NCI-H1092 (cell line): Measurements from ENCODE around the gene CNDP1.

Source experiments
- DNase-seq: peaks from one replicate; lab custom pipeline; 2025; lab: John Stamatoyannopoulos, UW

Gene CNDP1

DNA sequence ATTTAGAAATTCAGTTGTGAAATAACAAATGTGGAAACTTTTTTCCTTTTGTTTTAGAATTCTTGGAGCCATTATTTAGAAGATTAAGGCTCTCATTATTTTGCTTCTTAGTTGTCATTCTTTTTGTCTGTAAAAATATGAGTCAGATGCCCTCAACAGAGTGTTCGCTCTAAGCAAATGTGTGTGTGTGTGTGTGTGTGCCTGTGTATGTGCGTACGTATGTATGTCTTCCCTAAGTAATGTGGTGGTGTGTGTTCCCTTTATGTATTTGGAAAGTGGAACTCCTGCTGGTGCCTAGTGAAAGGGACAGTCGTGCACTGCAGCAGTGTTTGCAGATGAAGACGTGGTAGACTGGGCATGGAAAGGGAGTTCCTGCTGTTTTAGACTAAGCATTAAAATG lies 90.9 kb downstream of the CNDP1 start:
- no peak for DNase-seq

DNA sequence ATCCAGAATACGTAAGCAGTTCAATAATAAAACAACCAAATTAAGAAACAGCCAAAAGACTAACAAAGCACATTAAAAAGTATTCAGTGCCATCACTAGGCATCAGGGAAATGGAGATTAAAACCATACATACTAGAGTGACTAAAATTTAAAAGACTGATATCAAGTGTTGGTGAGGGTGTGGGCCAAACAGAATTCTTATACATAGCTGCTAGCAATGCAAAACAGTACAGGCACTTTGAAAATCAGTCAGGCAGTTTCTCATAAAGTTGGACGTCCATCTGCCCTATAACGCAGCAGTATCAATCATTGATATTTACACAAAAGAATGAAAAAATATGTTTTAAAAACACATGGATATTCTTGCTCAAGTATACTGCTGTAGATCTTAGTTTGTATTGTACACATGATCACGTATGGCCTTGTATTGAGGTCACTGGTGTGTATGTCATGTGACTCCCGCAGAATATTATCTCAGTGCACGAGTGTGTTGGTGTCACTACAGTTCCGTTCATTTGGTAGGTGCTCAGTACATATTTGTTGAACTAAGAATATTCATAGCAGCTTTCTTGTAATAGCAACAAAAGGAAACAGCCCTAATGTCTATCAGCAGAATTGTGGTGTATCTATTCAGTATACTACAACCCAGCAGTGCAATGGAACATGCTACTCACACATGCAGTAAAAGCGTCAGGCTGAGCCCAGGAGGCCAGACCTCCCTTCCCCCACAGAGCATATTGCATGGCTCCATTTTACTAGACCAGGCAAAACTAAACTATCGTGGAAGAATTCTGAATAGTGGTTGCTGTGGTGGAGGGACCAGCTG lies 92.0 kb downstream of the CNDP1 start:
- no peak for DNase-seq

DNA sequence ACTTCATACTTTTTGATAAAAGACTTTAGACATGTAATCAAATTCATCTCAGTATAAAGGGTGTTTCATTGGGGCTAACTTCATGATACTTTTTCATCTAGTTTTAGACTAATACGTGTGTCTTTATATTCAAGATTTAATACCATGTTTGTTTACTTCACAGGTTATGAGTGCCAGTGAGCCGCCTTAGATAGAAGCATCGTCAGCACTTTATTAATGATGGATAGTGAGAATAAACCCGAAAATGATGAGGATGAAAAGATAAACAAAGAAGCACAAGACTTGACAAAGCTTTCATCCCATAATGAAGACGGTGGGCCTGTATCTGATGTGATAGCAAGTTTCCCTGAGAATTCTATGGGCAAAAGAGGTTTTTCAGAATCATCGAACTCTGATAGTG lies 96.5 kb downstream of the CNDP1 start:
- DNase-seq: no peak

DNA sequence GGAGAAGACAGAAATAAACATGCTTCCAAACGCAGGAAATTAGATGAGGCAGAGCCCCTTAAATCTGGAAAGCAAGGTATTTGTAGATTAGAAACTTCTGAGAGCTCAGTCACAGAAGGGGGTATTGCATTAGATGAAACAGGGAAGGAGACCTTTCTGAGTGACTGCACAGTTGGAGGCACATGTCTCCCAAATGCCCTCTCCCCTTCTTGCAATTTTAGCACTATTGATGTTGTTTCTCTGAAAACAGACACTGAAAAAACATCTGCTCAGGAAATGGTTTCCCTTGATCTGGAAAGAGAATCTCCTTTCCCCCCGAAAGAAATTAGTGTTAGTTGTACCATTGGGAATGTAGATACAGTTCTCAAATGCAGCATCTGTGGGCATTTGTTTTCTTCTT lies 96.9 kb downstream of the CNDP1 start:
- DNase-seq: no peak

DNA sequence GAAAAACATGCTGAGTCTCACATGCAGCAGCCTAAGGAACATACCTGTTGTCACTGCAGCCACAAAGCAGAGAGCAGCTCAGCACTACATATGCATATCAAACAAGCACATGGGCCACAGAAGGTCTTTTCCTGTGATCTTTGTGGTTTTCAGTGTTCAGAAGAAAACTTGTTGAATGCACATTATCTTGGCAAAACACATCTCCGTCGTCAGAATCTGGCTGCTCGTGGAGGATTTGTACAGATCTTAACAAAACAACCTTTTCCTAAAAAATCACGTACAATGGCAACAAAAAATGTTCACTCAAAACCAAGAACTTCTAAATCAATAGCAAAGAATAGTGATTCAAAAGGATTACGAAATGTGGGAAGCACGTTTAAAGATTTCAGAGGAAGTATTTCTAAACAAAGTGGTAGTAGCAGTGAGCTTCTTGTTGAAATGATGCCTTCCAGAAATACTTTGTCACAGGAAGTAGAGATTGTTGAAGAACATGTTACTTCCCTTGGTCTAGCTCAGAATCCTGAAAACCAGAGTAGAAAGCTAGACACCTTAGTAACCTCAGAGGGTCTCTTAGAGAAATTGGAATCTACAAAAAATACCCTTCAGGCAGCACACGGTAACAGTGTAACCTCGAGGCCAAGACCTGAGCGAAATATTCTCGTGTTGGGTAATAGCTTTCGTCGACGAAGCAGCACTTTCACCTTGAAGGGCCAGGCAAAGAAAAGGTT lies 97.5 kb downstream of the CNDP1 start:
- no peak for DNase-seq

DNA sequence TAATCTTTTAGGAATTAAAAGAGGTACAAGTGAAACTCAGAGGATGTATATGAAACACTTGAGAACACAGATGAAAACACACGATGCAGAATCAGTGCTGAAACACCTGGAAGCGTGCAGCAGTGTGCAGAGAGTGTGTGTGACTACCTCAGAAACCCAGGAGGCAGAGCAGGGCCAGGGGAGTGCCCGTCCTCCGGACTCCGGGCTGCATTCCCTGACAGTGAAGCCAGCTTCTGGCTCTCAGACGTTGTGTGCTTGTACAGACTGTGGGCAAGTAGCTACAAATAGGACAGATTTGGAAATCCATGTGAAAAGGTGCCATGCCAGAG lies 98.0 kb downstream of the CNDP1 start:
- DNase-seq: no peak

DNA sequence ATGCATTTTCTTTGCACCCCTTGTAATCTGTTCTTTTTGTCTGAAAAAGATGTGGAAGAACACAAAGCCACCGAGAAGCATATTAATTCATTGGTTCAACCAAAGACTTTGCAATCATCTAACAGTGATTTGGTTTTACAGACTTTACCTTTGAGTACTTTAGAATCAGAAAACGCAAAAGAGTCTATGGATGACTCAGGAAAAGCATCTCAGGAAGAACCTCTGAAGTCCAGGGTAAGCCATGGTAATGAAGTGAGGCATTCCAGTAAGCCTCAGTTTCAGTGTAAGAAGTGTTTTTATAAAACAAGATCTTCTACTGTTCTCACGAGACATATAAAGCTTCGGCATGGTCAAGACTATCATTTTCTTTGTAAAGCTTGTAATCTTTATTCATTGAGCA lies 98.6 kb downstream of the CNDP1 start:
- DNase-seq: no peak

DNA sequence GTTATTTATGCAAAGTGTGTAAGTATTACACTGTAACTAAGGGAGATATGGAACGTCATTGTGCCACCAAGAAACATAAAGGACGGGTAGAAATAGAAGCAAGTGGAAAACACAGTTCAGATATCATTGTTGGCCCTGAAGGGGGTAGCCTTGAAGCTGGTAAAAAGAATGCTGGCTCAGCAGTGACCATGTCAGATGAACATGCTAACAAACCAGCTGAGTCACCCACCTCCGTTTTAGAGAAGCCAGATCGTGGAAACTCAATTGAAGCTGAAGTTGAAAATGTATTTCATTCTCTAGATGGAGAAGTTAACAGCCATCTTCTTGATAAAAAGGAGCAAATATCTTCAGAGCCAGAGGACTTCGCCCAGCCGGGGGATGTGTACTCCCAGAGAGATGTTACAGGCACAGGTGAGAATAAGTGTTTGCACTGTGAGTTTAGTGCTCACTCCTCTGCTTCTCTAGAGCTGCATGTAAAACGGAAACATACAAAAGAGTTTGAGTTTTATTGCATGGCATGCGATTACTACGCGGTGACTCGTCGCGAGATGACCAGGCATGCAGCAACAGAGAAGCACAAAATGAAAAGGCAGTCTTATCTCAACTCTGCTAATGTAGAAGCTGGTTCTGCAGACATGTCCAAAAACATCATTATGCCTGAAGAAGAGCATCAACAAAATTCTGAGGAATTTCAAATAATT lies 99.5 kb downstream of the CNDP1 start:
- no peak for DNase-seq

DNA sequence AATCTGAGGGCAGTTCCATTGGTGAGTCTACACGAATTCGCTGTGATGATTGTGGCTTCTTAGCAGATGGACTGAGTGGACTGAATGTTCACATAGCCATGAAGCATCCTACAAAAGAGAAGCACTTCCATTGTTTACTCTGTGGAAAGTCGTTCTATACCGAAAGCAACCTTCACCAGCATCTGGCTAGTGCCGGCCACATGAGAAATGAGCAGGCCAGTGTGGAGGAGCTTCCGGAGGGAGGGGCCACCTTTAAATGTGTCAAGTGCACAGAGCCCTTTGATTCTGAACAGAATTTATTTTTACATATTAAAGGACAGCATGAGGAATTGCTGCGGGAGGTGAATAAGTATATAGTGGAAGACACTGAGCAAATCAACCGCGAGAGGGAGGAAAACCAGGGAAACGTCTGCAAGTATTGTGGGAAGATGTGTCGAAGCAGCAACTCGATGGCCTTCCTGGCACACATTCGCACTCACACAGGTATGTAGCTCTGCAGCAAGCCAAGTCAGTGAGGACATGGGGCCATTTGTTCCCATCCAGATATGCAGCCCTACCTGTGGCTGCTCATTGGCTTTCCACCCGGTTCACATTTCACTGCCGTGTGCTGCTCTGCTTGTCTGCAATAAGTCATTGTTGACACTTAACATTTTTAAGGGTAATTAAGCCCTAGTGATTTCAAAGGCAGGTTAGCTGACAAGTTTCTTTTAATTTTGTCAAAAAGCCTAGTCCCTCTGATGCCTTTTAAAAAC lies 101.1 kb downstream of the CNDP1 start:
- DNase-seq: no peak
